HG03064 (cell line): ENCODE results near the gene TRMU.
"Not testable (repeated sequence)": the region's sequence is repeated elsewhere in the genome, so short reads cannot be mapped to it uniquely, and the experiment has no call there.

Experiments used
- ATAC-seq: cut with Tn5 transposase; IDR thresholded peaks from one replicate; pipeline ENCODE4 v1.9.1; 2021; ENCODE audit warnings: low read depth; ENCODE audit not compliant: unreplicated experiment

The TRMU gene

GRCh38 chr22:46403880-46404279 is 68.4 kb downstream of the TRMU start:
- not testable (repeated sequence) for ATAC-seq

- ATAC-seq = no peak
These were observed 70.4 kb downstream of the TRMU start for GRCh38 chr22:46405901-46406300.

GRCh38 chr22:46406349-46406748 is 70.8 kb downstream of the TRMU start:
- no peak for ATAC-seq

- ATAC-seq = no peak
These were observed 71.3 kb downstream of the TRMU start for GRCh38 chr22:46406791-46407190.
